Urinary bladder (tissue), 4 donors: ENCODE measurements around the gene MEX3A. TPM values are rescaled to one million over a fixed set of nuclear protein-coding genes. Genes with fewer than 3 reads are reported as not detected.

Source experiments
- DNase-seq: peaks from one replicate; pipeline ENCODE4 v3.0.0-alpha.2; 2015; ENCODE audit errors: extremely low spot score
- H3K27ac ChIP-seq: one replicate; pipeline ENCODE4 v1.5.1; 2013; ENCODE audit warnings: low read depth, mild to moderate bottlenecking, moderate library complexity
- H3K36me3 ChIP-seq: one replicate; pipeline ENCODE4 v1.6.1; 2013; ENCODE audit warnings: mild to moderate bottlenecking, moderate library complexity; ENCODE audit not compliant: insufficient read depth
- H3K4me1 ChIP-seq: one replicate; pipeline ENCODE4 v1.6.1; 2013; ENCODE audit warnings: mild to moderate bottlenecking, moderate library complexity; ENCODE audit not compliant: insufficient read depth
- H3K4me3 ChIP-seq: one replicate; pipeline ENCODE4 v1.5.1; 2013; ENCODE audit warnings: low read depth, low read length
- WGBS: extraction: QIAGEN DNeasy Blood & Tissue Kit; methylation state at CpG from one replicate; pipeline ENCODE4 v1.1.7; 2013; 5-methylcytosine and 5-hydroxymethylcytosine counted together
- polyA plus RNA-seq: library from polyadenylated mRNA; stranded (reverse); fragments of 200-250 nt; gene quantifications from one replicate; pipeline ENCODE4 v1.2.3, GENCODE V29; 2013
- total RNA-seq: library from RNA; depleted of rRNA; stranded (reverse); fragments of >200 nt; gene quantifications from one replicate; pipeline ENCODE4 v1.2.3, GENCODE V29; 2014
- donor health status: healthy with polysubstance abuse.
- donor health status: healthy.

Gene MEX3A
- total and polyA plus RNA-seq, 2 donors: 0.76 to 7.2 TPM

GRCh38 chr1:156114101-156114918, 32.0 kb upstream of the MEX3A start, which contains the start of gene LMNA:
Gene LMNA (plus strand): TSS chr1:156114711. CDS start chr1:156114919, 208 bp downstream.
- DNase-seq: no peak
- Histone ChIP-seq H3K27ac (peak within 1 kb of the TSS; percentile 95), H3K36me3 (no peaks in the 10 kb centered on the region), H3K4me3 (peak within 1 kb of the TSS; percentile 96), H3K4me1 (no peaks in the 10 kb centered on the region)
- WGBS: under 1% methylated on average over 37 of the region's 37 CpGs

DNA sequence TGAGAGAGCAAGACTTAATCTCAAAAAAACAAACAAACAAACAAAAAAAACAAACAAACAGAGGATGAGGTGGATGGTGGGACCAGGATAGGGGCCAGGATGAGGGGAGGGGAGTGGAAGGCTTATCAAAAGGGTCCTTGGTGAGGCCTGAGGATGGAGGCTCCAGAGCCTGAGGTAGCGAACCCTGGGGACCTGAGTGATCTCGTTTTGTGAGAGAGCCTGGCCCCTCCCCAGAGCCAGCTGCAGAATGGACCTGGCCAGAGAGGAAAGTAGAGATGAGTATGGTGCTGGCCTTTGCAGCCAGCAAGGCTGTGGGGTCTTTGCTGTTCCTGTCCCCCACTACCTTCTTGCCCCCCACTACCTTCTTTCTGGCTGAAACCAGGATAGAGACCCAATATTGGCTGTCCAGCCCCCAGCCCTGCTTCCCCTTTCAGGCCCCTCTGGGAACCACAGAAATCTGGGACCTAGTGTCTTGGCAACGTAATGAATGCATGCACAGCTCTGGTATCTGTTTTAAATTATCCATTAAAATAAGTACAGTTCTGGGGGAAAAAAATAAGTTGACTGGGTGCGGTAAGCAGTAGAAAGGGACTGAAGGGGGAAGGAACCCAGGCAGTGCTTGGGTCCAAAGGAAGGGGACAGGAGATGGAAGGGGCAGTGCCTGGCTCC, 31.2 kb upstream of the MEX3A start:
- Histone ChIP-seq H3K4me3 (no peak overlapping the region), H3K4me1 (no peaks in the 10 kb centered on the region), H3K36me3 (no peaks in the 10 kb centered on the region), H3K27ac (peak overlapping the region; percentile 93)
- no peak for DNase-seq
- WGBS: 37% methylated on average over 4 of the region's 4 CpGs

- Histone ChIP-seq H3K4me1 (no peaks in the 10 kb centered on the region), H3K4me3 (no peak overlapping the region), H3K27ac (no peak overlapping the region), H3K36me3 (no peaks in the 10 kb centered on the region)
- DNase-seq: no peak
- WGBS: 60% methylated on average over 10 of the region's 10 CpGs
Observed at GRCh38 chr1:156112276-156113137, 30.2 kb upstream of the MEX3A start.

GRCh38 chr1:156111355-156111962, 29.2 kb upstream of the MEX3A start:
- no peak overlapping the region for H3K27ac ChIP-seq
- WGBS: 68% methylated on average over 4 of the region's 4 CpGs
- DNase-seq: no peak

DNA sequence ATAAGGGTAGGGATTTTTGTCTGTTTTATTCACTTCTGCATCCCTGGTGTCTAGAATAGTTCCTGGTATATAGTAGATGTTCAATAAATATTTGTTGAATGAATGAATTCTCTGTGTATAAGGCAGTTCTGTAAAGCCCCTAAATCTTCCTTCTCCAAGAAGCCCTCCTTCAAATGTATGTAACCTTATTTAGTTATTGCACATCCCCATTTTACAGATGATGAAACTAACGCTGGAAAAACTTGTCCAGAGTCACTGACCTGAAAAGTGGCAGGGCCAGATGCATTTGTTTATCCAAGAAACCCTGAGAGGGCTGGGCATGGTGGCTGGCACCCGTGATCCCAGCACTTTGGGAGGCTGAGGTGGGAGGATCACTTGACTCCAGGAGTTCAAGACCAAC, 28.0 kb upstream of the MEX3A start:
- 86% methylated on average over 2 of the region's 2 CpGs for WGBS

More at GRCh38 chr1:156111355-156111962, 29.2 kb upstream of the MEX3A start:
- H3K36me3 ChIP-seq: no peaks in the 10 kb centered on the region
- H3K4me3 ChIP-seq: no peak overlapping the region
- no peaks in the 10 kb centered on the region for H3K4me1 ChIP-seq

DNA sequence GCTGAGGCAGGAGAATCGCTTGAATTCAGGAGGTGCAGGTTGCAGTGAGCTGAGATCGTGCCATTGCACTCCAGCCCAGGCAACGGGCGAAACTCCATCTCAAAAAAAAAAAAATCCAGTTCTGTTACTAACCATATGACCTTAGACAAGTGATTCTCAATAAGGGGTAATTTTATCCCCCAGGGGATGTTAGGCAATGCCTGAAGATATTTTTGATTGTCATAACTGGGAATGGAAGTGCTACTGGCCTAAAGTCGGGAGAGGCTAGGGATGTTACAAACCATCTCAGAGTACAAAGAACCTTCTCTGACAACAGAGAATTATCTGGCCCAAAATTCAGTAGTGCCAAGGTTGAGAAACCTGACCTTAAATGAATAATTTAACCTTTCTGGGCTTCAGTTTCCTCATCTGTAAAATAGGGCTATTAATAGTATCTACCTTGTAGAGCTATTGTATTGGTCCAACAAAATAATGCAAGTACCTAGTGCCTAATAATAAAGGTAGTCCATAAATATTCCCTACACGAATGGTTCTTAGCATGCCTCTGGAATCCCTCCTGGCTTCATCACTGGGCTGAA, 26.5 kb upstream of the MEX3A start:
- WGBS: 88% methylated on average over 6 of the region's 6 CpGs
- peaks cover 1% of the 10 kb centered on the region for H3K4me1 ChIP-seq

More for the DNA sequence above, 28.0 kb upstream of the MEX3A start:
- no peaks in the 10 kb centered on the region for H3K36me3 ChIP-seq
- no peaks in the 10 kb centered on the region for H3K4me1 ChIP-seq
- H3K27ac ChIP-seq: no peak overlapping the region
- no peak for DNase-seq
- no peak overlapping the region for H3K4me3 ChIP-seq

DNA sequence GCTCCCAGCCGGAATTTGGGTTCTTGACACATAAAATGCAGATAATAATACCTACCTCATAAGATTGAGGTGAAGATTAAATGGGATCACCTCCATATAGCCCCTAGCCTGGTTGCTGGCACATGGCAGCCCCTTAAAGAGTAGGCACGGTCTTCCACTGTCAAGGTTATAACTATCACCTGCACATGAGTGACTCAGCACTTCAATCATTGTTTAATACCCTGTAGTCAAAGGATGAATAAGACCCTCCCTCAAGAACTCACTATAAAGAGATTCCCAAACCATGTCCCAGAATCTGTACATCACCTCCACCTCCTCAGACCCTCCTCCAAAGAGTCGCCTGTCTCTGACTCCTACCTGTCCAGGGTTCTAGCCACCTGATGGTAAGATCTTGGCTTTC, 25.8 kb upstream of the MEX3A start:
- Histone ChIP-seq H3K4me3 (no peak overlapping the region), H3K27ac (no peak overlapping the region), H3K4me1 (peaks cover 1% of the 10 kb centered on the region), H3K36me3 (no peaks in the 10 kb centered on the region)
- DNase-seq: no peak
- 92% methylated on average over 3 of the region's 3 CpGs for WGBS

More for the DNA sequence above, 26.5 kb upstream of the MEX3A start:
- Histone ChIP-seq H3K4me3 (no peak overlapping the region), H3K36me3 (no peaks in the 10 kb centered on the region), H3K27ac (no peak overlapping the region)
- DNase-seq: no peak

- Histone ChIP-seq H3K4me1 (peaks cover 1% of the 10 kb centered on the region), H3K36me3 (no peaks in the 10 kb centered on the region), H3K4me3 (peak overlapping the region; percentile 29), H3K27ac (peak overlapping the region; percentile 95)
- no peak for DNase-seq
- WGBS: 34% methylated on average over 14 of the region's 14 CpGs
Observed at GRCh38 chr1:156106624-156107488, 24.6 kb upstream of the MEX3A start.

- H3K36me3 ChIP-seq: no peaks in the 10 kb centered on the region
- H3K27ac ChIP-seq: peak overlapping the region; percentile 85
- no peak overlapping the region for H3K4me3 ChIP-seq
- whole genome bisulfite sequencing: 30% methylated on average over 11 of the region's 11 CpGs
- DNase-seq: no peak
- peaks cover 1% of the 10 kb centered on the region for H3K4me1 ChIP-seq
Observed at GRCh38 chr1:156104861-156105832, 22.9 kb upstream of the MEX3A start.

GRCh38 chr1:156104065-156104810, 22.0 kb upstream of the MEX3A start:
- no peak for DNase-seq
- peaks cover 1% of the 10 kb centered on the region for H3K4me1 ChIP-seq

GRCh38 chr1:156103521-156103947, 21.3 kb upstream of the MEX3A start:
- DNase-seq: no peak
- no peak overlapping the region for H3K4me3 ChIP-seq
- 27% methylated on average over 9 of the region's 9 CpGs for WGBS

More at GRCh38 chr1:156104065-156104810, 22.0 kb upstream of the MEX3A start:
- H3K36me3 ChIP-seq: no peaks in the 10 kb centered on the region
- 25% methylated on average over 15 of the region's 15 CpGs for WGBS
- peak overlapping the region; percentile 86 for H3K27ac ChIP-seq
- no peak overlapping the region for H3K4me3 ChIP-seq

More at GRCh38 chr1:156103521-156103947, 21.3 kb upstream of the MEX3A start:
- H3K36me3 ChIP-seq: no peaks in the 10 kb centered on the region
- peaks cover 1% of the 10 kb centered on the region for H3K4me1 ChIP-seq
- peak overlapping the region; percentile 86 for H3K27ac ChIP-seq
